HG03175 (cell line): Measurements from ENCODE around the gene WSB1.
A peak's percentile ranks its signal among the peaks of the same experiment; 100 is the strongest.
"Not testable (repeated sequence)": the region's sequence is repeated elsewhere in the genome, so short reads cannot be mapped to it uniquely, and the experiment has no call there.

Experiments used
- ATAC-seq: cut with Tn5 transposase; IDR thresholded peaks from one replicate; pipeline ENCODE4 v1.9.1; 2021; ENCODE audit warnings: mild to moderate bottlenecking, moderate library complexity; ENCODE audit not compliant: unreplicated experiment

Gene WSB1

GRCh38 chr17:27276653-27277156, 17.2 kb upstream of the WSB1 start:
- no peak for ATAC-seq

- not testable (repeated sequence) for ATAC-seq
Observed at GRCh38 chr17:27279132-27279531, 14.8 kb upstream of the WSB1 start.

- ATAC-seq: no peak
Observed at GRCh38 chr17:27280527-27280926, 13.4 kb upstream of the WSB1 start.

GRCh38 chr17:27281438-27281837, 12.5 kb upstream of the WSB1 start:
- no peak for ATAC-seq

- ATAC-seq: no peak
Observed at GRCh38 chr17:27282054-27282551, 11.8 kb upstream of the WSB1 start.

- ATAC-seq: no peak
Observed at GRCh38 chr17:27283060-27283459, 10.9 kb upstream of the WSB1 start.

- no peak for ATAC-seq
Observed at GRCh38 chr17:27283751-27284150, 10.2 kb upstream of the WSB1 start.

GRCh38 chr17:27284811-27285415, 9.0 kb upstream of the WSB1 start:
- no peak for ATAC-seq

GRCh38 chr17:27285516-27285915, 8.4 kb upstream of the WSB1 start:
- ATAC-seq: no peak

- ATAC-seq: no peak
Observed at GRCh38 chr17:27288183-27288582, 5.7 kb upstream of the WSB1 start.

GRCh38 chr17:27289856-27290255, 4.1 kb upstream of the WSB1 start:
- no peak for ATAC-seq

- no peak for ATAC-seq
Observed at GRCh38 chr17:27290916-27291598, 2.9 kb upstream of the WSB1 start.

- no peak for ATAC-seq
Observed at GRCh38 chr17:27293359-27293897, 486 bp upstream of the WSB1 start.

GRCh38 chr17:27294689-27295630, 1.0 kb downstream of the WSB1 start:
- ATAC-seq: peak; percentile 45

GRCh38 chr17:27295945-27296344, 2.0 kb downstream of the WSB1 start:
- ATAC-seq: no peak

GRCh38 chr17:27296428-27296979, 2.6 kb downstream of the WSB1 start:
- no peak for ATAC-seq

- no peak for ATAC-seq
Observed at GRCh38 chr17:27299384-27300049, 5.6 kb downstream of the WSB1 start.

GRCh38 chr17:27303734-27304133, 9.8 kb downstream of the WSB1 start:
- ATAC-seq: no peak

- ATAC-seq: no peak
Observed at GRCh38 chr17:27306276-27306835, 12.4 kb downstream of the WSB1 start.

- no peak for ATAC-seq
Observed at GRCh38 chr17:27310565-27311110, 16.7 kb downstream of the WSB1 start.
